K562 (cell line): Measurements from ENCODE around the gene LDB1. TPM values are rescaled to one million over a fixed set of nuclear protein-coding genes. Genes with fewer than 3 reads are reported as not detected.

ENCODE experiments used
- ATAC-seq: fragments of 200-7000 bp; cut with Tn5 transposase; 3 replicates; pipeline ENCODE4 v1.9.1; 2020; ENCODE audit warnings: moderate library complexity
- Bru-seq: library from RNA; stranded (reverse); fragments of 400-500 nt; gene quantifications from one replicate; lab custom pipeline; 2021; lab: Mats Ljungman, UMichigan
- BruChase-seq, 2 experiments: library from RNA; stranded (reverse); fragments of 400-500 nt; gene quantifications; one replicate each; lab custom pipeline; 2021; lab: Mats Ljungman, UMichigan
- BruUV-seq: library from RNA; stranded (reverse); fragments of 400-500 nt; replicated peaks from 2 replicates; lab custom pipeline; 2021; lab: Mats Ljungman, UMichigan
- CTCF ChIA-PET: fragments of 300-600 bp; formaldehyde crosslinking; extraction: SDS; loops from one replicate; lab custom pipeline; 2021; ENCODE audit warnings: low intra/inter-chr PET ratio; lab: Yijun Ruan, JAX
- POLR2A ChIA-PET: fragments of 300-600, 350-650 bp; sonication (Branson Sonifier 250); formaldehyde crosslinking; extraction: SDS; loops from one replicate; lab custom pipeline; 2021; ENCODE audit warnings: antibody characterized with exemption, inconsistent platforms; lab: Yijun Ruan, JAX
- DNase-seq, 4 experiments: peaks; one replicate each; pipeline versions ENCODE4 v3.0.0 to v3.0.0-alpha.2; 2011 to 2018; ENCODE audit warnings: low spot score in 3 of 4, mixed read lengths in 3 of 4; ENCODE audit errors: extremely low read depth in 1 of 4
- FAIRE-seq: peaks from 2 replicates; lab custom pipeline; 2011; peaks lifted over from hg19 to GRCh38; lab: Jason Lieb, UNC
- H2AFZ ChIP-seq: 2 replicates; pipeline ENCODE4 v1.6.0; 2011; ENCODE audit warnings: low read depth, low read length, control low read depth, inconsistent platforms
- H3K27ac ChIP-seq: fragments of 200-600 bp; 3 replicates; pipeline ENCODE4 v1.8.0; 2011; ENCODE audit warnings: low read depth, mild to moderate bottlenecking, control low read depth, inconsistent platforms, low read length, moderate library complexity, mixed read lengths; ENCODE audit errors: extremely low read depth
- H3K27me3 ChIP-seq, 2 experiments: fragments of 300-600 bp in 1 of 2; 2 replicates in 1 of 2; 3 replicates in 1 of 2; pipeline versions ENCODE4 v1.6.0 to v1.8.0; 2011; ENCODE audit warnings: inconsistent platforms in 2 of 2, low read length in 2 of 2, mild to moderate bottlenecking in 1 of 2, mixed read lengths in 1 of 2, moderate library complexity in 1 of 2; ENCODE audit not compliant: control insufficient read depth in 2 of 2, insufficient read depth in 2 of 2
- H3K36me3 ChIP-seq: fragments of 300-600 bp; 3 replicates; pipeline ENCODE4 v1.8.0; 2011; ENCODE audit warnings: mild to moderate bottlenecking, low read length, inconsistent platforms; ENCODE audit not compliant: control insufficient read depth, insufficient read depth
- H3K4me1 ChIP-seq, 2 experiments: fragments of 200-600 bp in 1 of 2; replicated peaks in 1 of 2; 2 replicates in 1 of 2; 3 replicates in 1 of 2; pipeline versions ENCODE4 v1.5.1 to v1.8.0; 2011; ENCODE audit warnings: inconsistent platforms in 2 of 2, low read length in 2 of 2, mild to moderate bottlenecking in 1 of 2, mixed read lengths in 1 of 2, moderate library complexity in 1 of 2; ENCODE audit not compliant: control insufficient read depth in 2 of 2, insufficient read depth in 2 of 2
- H3K4me2 ChIP-seq: 2 replicates; pipeline ENCODE4 v1.6.1; 2011; ENCODE audit warnings: low read length, control low read depth, inconsistent platforms, mixed read lengths; ENCODE audit not compliant: insufficient read depth
- H3K4me3 ChIP-seq: fragments of 200-600 bp; sonication (generic), shearing (Covaris generic); 2 replicates; pipeline ENCODE4 v1.5.1; 2016; ENCODE audit warnings: control low read depth, inconsistent platforms
- H3K79me2 ChIP-seq: fragments of 200-600 bp; 3 replicates; pipeline ENCODE4 v1.8.0; 2011; ENCODE audit warnings: low read length, inconsistent platforms; ENCODE audit not compliant: control insufficient read depth, insufficient read depth
- H3K9ac ChIP-seq, 2 experiments: 2 replicates each; pipeline versions ENCODE4 v1.6.0 to v1.6.1; 2011; ENCODE audit warnings: low read depth in 2 of 2, low read length in 2 of 2, control low read depth in 1 of 2, inconsistent platforms in 1 of 2, mild to moderate bottlenecking in 1 of 2, mixed read lengths in 1 of 2; ENCODE audit not compliant: insufficient read depth in 1 of 2
- H3K9me1 ChIP-seq: one replicate; pipeline ENCODE4 v1.6.0; 2011; ENCODE audit warnings: inconsistent platforms, mild to moderate bottlenecking, low read length, moderate library complexity; ENCODE audit not compliant: control insufficient read depth, insufficient read depth
- H3K9me3 ChIP-seq: replicated peaks from 2 replicates; pipeline ENCODE4 v1.5.1; 2011; ENCODE audit warnings: low read depth, low read length, inconsistent platforms; ENCODE audit not compliant: control insufficient read depth, insufficient read depth
- H4K20me1 ChIP-seq: replicated peaks from 2 replicates; pipeline ENCODE4 v1.6.1; 2011; ENCODE audit warnings: low read length, inconsistent platforms, mixed read lengths; ENCODE audit not compliant: control insufficient read depth, insufficient read depth
- CREM ChIP-seq: IDR thresholded peaks from 2 replicates; pipeline ENCODE4 v1.6.1; 2014; ENCODE audit warnings: antibody characterized with exemption, low read depth
- GTF2B ChIP-seq: IDR thresholded peaks from 2 replicates; pipeline ENCODE4 v1.6.1; 2011; ENCODE audit not compliant: insufficient read length; ENCODE audit errors: extremely low read depth
- MLX ChIP-seq, 2 experiments: fragments of 450-650 bp in 1 of 2; sonication (generic) in 1 of 2; formaldehyde crosslinking; conservative IDR thresholded peaks; 2 replicates each; pipeline versions ENCODE4 v1.4.0 to v1.8.1; 2020 to 2022; ENCODE audit warnings: mild to moderate bottlenecking in 1 of 2, missing genetic modification reagents in 1 of 2
- MYC ChIP-seq, 2 experiments: fragments of 250-450 bp in 1 of 2; sonication (Bioruptor Pico) in 1 of 2; IDR thresholded peaks; 2 replicates each; pipeline versions ENCODE4 v1.5.1 to v1.6.1; 2012 to 2021; ENCODE audit warnings: low read depth in 2 of 2, borderline replicate concordance in 1 of 2, improper control_type of control experiment in 1 of 2, low read length in 1 of 2, mild to moderate bottlenecking in 1 of 2, moderate library complexity in 1 of 2
- POLR3G ChIP-seq: IDR thresholded peaks from 2 replicates; pipeline ENCODE4 v1.6.1; 2011; ENCODE audit not compliant: insufficient read length, insufficient replicate concordance; ENCODE audit errors: extremely low read depth
- PTTG1 ChIP-seq: fragments of 450-650 bp; IDR thresholded peaks from 2 replicates; pipeline ENCODE4 v1.6.1; 2016; ENCODE audit warnings: low read depth, mild to moderate bottlenecking, missing genetic modification characterization, missing compliant biosample characterization
- RBM17 ChIP-seq: fragments of 200-400 bp; formaldehyde crosslinking; IDR thresholded peaks from 2 replicates; pipeline ENCODE4 v1.6.1; 2017; ENCODE audit warnings: low read depth, mild to moderate bottlenecking, low read length, borderline replicate concordance
- SIN3B ChIP-seq: fragments of 450-650 bp; IDR thresholded peaks from 2 replicates; pipeline ENCODE4 v1.6.1; 2017; ENCODE audit warnings: low read depth, mild to moderate bottlenecking, moderate library complexity
- SUPT5H ChIP-seq: fragments of 450-650 bp; IDR thresholded peaks from 2 replicates; pipeline ENCODE4 v1.6.1; 2016
- TFAP4 ChIP-seq: sonication (generic); formaldehyde crosslinking; IDR thresholded peaks from 2 replicates; pipeline ENCODE4 v1.8.0; 2022; ENCODE audit warnings: missing genetic modification reagents, mild to moderate bottlenecking, moderate library complexity, borderline replicate concordance
- WGBS: fragments of 100-300 bp; shearing (Covaris generic); methylation state at CpG from one replicate; pipeline ENCODE4 v1.1.6; 2016; ENCODE audit warnings: low coverage, mixed read lengths; ENCODE audit not compliant: insufficient coverage; ENCODE audit errors: missing lambda C conversion rate; 5-methylcytosine and 5-hydroxymethylcytosine counted together
- in situ Hi-C: fragments of 300-500 bp; cut with MboI; formaldehyde crosslinking; loops from 4 replicates; pipeline ENCODE4 v1.15.0; 2018; ENCODE audit warnings: inconsistent platforms, mixed read lengths
- intact Hi-C: fragments of 100-400 bp; cut with micrococcal nuclease; formaldehyde crosslinking; loops from 2 replicates; pipeline ENCODE4 v1.14.2; 2022
- long read RNA-seq, 3 experiments: library from polyadenylated mRNA in 2 of 3; library from RNA in 1 of 3; unstranded in 2 of 3; stranded (forward) in 1 of 3; transcript quantifications; one replicate each; pipeline ENCODE4 v2.0.0, GENCODE V29; 2019 to 2022
- polyA minus RNA-seq, 3 experiments: library from RNA; depleted of rRNA, polyadenylated mRNA; stranded (reverse); fragments of >200 nt; gene quantifications; 2 replicates each; pipeline ENCODE4 v1.2.3, GENCODE V29; 2011
- polyA plus RNA-seq, 8 experiments: library from polyadenylated mRNA; depleted of rRNA in 4 of 8; stranded (reverse) in 5 of 8; unstranded in 3 of 8; fragments of >200 nt; fragmentation: Nextera tagmentation in 2 of 8; fragmentation: Illumina TruSeq in 1 of 8; extraction: Ambion mirVana in 2 of 8; extraction: Trizol in 1 of 8; gene quantifications; 2 replicates each; pipeline versions ENCODE4 v1.2.1 to v1.2.3, GENCODE V29; 2011 to 2014; ENCODE audit warnings: inconsistent platforms in 1 of 8, missing spikeins in 1 of 8
- total RNA-seq, 7 experiments: library from RNA; depleted of rRNA in 6 of 7; stranded (reverse); fragments of >200 nt in 6 of 7; fragmentation: Illumina TruSeq in 2 of 7; extraction: Trizol in 2 of 7; gene quantifications; 2 replicates each; pipeline versions ENCODE4 v1.2.1 to v1.2.3, GENCODE V29; 2011 to 2021; ENCODE audit warnings: low replicate concordance in 1 of 7

LDB1 gene
- 255 and 520 TPM in 2 replicates for total RNA-seq (2011; cell fraction: chromatin; rRNA removed; ENCODE audit: low replicate concordance)
- 309 and 317 TPM in 2 replicates for total RNA-seq (2011; cell fraction: nucleolus; rRNA removed)
- 210 and 273 TPM in 2 replicates for total RNA-seq (2011; cell fraction: nucleoplasm; rRNA removed)
- total RNA-seq (2014; rRNA removed) (73.2 and 86.2 TPM in 2 replicates), total RNA-seq (2014; rRNA removed; fragmentation: Illumina TruSeq; extraction: Trizol) (46.5 and 57.1 TPM in 2 replicates), total RNA-seq (2015; rRNA removed; fragmentation: Illumina TruSeq; extraction: Trizol) (105 and 107 TPM in 2 replicates), total RNA-seq (2021) (120 and 136 TPM in 2 replicates), polyA plus RNA-seq (2011; rRNA removed) (137 and 167 TPM in 2 replicates), polyA plus RNA-seq (2014; fragmentation: Illumina TruSeq; extraction: Trizol) (133 and 137 TPM in 2 replicates), polyA plus RNA-seq (2014; fragmentation: Nextera tagmentation; extraction: Ambion mirVana) (1 to 10 TPM; 1.9 TPM), polyA plus RNA-seq (2014; rRNA removed) (111 and 117 TPM in 2 replicates), polyA minus RNA-seq (2011; rRNA and poly(A)+ RNA removed) (102 and 187 TPM in 2 replicates), Bru-seq, nascent RNA (percentile 90 among the genes with signal in this experiment), BruChase-seq, experiment 1, labeled RNA remaining after a 2-hour chase (percentile 86 among the genes with signal in this experiment), BruChase-seq, experiment 2, labeled RNA remaining after a 6-hour chase (percentile 92 among the genes with signal in this experiment)
- 165 and 219 TPM in 2 replicates for polyA plus RNA-seq (2011; cell fraction: cytosol; rRNA removed)
- 807 and 1,010 TPM in 2 replicates for polyA plus RNA-seq (2011; cell fraction: nucleus; rRNA removed)
- 90.4 and 133 TPM in 2 replicates for polyA plus RNA-seq (2012)
- polyA minus RNA-seq (2011; cell fraction: cytosol; rRNA and poly(A)+ RNA removed): 80.4 and 97.7 TPM in 2 replicates
- polyA minus RNA-seq (2011; cell fraction: nucleus; rRNA and poly(A)+ RNA removed): 105 and 141 TPM in 2 replicates
- long read RNA-seq, experiment 1, transcript LDB1-201 (11 exons, 2,285 nt): major isoform, 5 of 186 reads
- long read RNA-seq, experiment 1, partial matches to known transcripts: 104 of 186 reads
- long read RNA-seq, experiment 1, other reads (novel, unspliced or antisense): 73 of 186 reads
- long read RNA-seq, experiment 2, transcript LDB1-201 (11 exons, 2,285 nt): major isoform, 11 of 41 reads
- long read RNA-seq, experiment 2, partial matches to known transcripts: 14 of 41 reads
- long read RNA-seq, experiment 2, other reads (novel, unspliced or antisense): 15 of 41 reads
- long read RNA-seq, experiment 3, partial matches to known transcripts: 5 of 9 reads
- long read RNA-seq, experiment 3, other reads (novel, unspliced or antisense): 3 of 9 reads

GRCh38 chr10:102120142-102120990 is at the start of gene LDB1:
Gene LDB1, minus strand, starts transcription at chr10:102120368. Its CDS starts 258 bp downstream, at chr10:102120110.
- in situ Hi-C loops (no loop called here), intact Hi-C loops (no loop called here)
- ATAC-seq: peak; percentile 85
- Histone ChIP-seq H3K9me1 (no peaks in the 10 kb centered on the region), H3K9ac (peak within 1 kb of the TSS; percentile 83 to 95), H3K36me3 (0 out of 3 replicates have a peak, but pooled peaks cover 2% of the 10 kb centered on the region), H2AFZ (peak within 1 kb of the TSS; percentile 87), H4K20me1 (no peaks in the 10 kb centered on the region), H3K27ac (peak within 1 kb of the TSS; percentile 90), H3K4me3 (peak within 1 kb of the TSS; percentile 83), H3K9me3 (no peaks in the 10 kb centered on the region), H3K27me3 (no peaks in the 10 kb centered on the region), H3K79me2 (peaks cover 59% of the 10 kb centered on the region), H3K4me2 (peak within 1 kb of the TSS; percentile 91), H3K4me1 (peaks cover 34 to 48% of the 10 kb centered on the region in 2 experiments)
- ChIA-PET POLR2A (no interaction called here), CTCF (interaction anchor here (0.6 kb wide), 1 partner anchor 9 kb away, joined by 3 read pairs; no protein-coding TSS in a partner anchor)
- peak; percentile 69 for FAIRE-seq
- TSS peak; percentile 79 for BruUV-seq
- peak; percentile 68 to 87 (median 76) for DNase-seq
- 2% methylated on average over 33 of the region's 104 CpGs for WGBS
- no peak for TF ChIP-seq GTF2B
- no peak for TF ChIP-seq RBM17
- TF ChIP-seq MYC (IDR thresholded peaks at IDR 0.05; ENCODE audit: low read depth, low read length): peak; percentile 74
- TF ChIP-seq MYC (CRISPR knock-in tag; IDR thresholded peaks at IDR 0.05; ENCODE audit: borderline replicate concordance, low read depth): peak; percentile 32; the same call in 1 of the 2 replicates
- TF ChIP-seq POLR3G: no peak
- peak; percentile 62; the same call in 1 of the 2 replicates for TF ChIP-seq TFAP4 (CRISPR knock-in tag)
- TF ChIP-seq CREM: peak; percentile 87
- TF ChIP-seq SUPT5H: peak; percentile 66
- TF ChIP-seq PTTG1 (tag): no peak
- 0 out of 2 replicates have a peak, but pooled peaks have one; percentile 33 for TF ChIP-seq SIN3B
- TF ChIP-seq MLX (CRISPR knock-in tag; conservative IDR thresholded peaks at IDR 0.05): no peak
